NCI-H524 treated with DMSO at 0.1 percent for 48 hours (cell line): Measurements from ENCODE around the gene GPR15LG.

Experiments used
- DNase-seq: peaks from one replicate; lab custom pipeline; 2025; lab: John Stamatoyannopoulos, UW

Gene GPR15LG

DNA sequence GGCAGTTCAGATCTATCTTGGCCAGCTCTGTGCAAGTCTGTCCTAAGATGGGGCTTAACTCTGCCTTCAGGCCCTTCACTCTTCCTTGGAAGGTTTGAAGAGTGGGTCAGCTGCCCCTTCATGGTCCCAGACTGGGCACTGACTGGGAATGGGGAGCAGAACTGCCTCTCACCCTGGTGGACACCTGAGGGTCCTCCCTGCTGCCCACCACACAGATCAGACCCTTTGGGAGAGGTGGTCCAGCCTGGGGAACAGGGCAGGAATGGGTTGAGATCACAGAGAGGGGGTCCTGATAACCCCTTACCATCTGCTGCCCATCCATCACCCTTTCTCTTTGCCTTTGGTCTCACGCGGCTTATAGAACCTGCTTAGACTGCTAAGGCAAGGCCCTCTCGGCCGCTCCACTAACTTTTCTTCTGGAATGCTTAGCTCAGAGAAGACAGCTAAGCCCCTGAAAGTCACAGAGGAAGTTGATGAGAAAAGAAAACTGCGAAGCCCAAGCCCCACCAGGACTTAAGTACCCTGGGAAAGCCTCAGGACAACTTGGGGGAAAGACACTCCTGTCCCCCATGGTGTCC, 20.3 kb downstream of the GPR15LG start:
- no peak for DNase-seq

- no peak for DNase-seq
These were observed 20.9 kb downstream of the GPR15LG start, which contains the start of gene CDHR1 for GRCh38 chr10:84194424-84195043. Gene CDHR1, plus strand, starts transcription at chr10:84194537. Its CDS starts 224 bp downstream, at chr10:84194761.

DNA sequence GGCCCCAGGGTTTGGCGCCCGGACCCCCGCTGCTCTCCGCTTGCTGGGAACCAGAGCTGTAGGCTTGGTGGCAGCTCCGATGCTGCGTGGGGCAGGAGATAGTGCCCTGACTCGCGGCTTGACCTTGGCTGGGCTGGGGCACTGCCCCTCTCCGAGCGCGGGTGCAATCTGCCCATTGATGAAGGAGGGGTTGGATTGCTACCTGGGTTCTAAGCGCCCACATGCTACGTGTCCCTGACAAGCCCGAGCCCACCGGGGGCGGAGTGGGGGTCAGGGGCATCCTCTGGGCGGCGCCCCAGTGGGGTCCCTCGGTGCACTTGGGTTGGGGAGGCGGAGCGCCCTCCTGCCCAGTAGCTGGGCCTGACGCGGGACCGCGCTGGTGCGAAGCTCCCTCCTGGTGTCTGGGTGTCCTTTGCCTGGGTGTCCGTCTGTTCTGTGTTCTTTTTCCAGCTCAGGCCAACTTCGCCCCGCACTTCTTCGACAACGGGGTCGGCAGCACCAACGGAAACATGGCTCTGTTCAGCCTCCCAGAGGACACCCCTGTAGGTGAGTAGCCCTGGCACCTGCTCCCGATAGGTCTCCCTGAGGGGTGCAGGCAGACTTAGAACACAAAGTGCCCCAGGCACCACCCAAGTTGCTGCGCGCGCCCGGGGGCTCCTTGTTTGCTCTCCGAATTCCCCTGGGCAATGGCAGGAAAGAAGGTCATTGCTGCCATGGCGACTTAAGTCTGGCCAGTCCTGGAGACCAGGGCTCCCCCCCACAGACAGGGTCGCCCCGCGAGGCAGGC, 21.6 kb downstream of the GPR15LG start:
- no peak for DNase-seq

DNA sequence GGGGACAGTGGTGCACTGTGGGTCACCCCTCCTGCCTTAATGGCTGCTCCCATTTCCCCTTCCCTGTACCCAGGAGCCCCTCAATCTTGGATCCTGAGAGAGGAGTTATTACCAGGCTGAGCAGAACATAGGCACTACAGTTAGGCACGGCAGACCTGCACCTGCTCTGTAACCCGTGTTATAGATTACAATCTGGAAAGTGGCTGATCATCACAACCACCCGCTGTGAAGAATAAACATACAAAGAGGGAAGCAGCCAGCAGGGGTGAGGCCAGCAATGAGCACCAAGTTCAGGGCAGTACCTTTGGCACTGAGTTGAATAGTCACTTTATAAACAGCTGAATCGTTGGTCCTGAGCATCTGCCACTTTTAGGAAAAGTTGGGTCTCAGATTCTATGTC, 22.5 kb downstream of the GPR15LG start:
- no peak for DNase-seq

GRCh38 chr10:84196941-84197340, 23.3 kb downstream of the GPR15LG start:
- no peak for DNase-seq

- no peak for DNase-seq
These were observed 24.0 kb downstream of the GPR15LG start for GRCh38 chr10:84197643-84198042.

DNA sequence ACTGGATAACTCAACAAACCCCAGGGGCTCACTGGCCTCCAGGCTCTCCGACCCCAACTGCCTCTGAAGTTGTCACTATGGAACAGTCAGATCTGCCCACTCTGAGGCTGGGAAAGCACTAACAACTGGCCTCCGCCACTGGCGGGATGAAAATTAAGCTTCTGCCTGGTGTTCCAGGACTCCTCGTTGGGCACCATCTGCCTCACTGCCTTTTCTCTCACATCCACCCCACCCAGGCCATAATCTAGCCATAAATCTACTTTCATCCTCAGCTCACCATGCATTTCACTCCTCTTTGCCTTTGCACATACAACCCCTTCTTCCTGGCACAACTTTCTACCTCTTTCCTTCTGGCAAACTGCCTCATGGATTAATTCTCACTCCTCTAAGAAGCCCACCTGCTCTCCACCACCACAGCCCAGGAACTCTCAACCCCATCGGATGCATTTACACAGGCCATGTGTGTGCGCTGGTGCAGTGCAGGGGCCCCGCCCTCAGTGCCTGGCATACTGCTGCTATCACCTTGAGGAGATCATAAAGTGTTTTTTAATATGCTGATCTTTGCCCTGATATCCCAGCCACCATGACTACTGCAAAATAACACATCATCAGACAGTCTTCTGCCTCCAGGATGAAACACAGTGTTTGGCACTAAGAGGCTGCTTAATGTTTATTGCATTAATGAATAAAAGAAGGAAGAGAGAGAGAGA, 24.8 kb downstream of the GPR15LG start:
- DNase-seq = no peak

DNA sequence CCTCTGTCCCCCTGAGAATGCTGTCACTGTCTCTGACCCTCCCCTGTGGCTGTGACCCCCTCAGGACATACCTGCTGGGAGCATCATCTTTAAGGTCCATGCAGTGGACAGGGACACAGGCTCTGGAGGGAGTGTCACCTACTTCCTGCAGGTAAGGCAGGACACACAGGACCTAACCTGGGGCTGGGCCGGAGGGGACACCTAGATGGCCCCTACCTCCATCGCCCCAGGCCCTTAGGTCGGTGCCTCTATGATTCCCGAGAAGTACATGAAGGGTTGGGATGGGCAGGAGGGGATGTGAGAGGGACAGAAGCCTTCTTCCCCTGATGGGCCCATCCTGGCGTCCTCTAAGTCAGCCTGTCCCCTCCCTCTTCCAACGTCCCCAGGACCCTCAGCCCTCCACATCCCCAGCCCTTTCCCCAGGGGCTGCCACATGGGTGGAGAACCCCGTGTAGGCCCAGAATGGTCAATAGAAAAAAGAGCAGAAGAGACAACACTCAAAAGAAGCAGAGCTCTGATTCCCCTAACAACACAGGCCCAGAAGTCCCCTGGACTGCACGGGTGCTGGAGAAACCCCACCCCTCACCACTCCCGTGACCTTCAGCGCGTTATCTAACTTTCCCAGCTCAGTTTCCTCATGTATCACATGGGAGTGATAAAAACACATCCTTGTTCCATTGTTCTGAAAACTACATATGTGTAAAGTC, 27.1 kb downstream of the GPR15LG start:
- DNase-seq = no peak

DNA sequence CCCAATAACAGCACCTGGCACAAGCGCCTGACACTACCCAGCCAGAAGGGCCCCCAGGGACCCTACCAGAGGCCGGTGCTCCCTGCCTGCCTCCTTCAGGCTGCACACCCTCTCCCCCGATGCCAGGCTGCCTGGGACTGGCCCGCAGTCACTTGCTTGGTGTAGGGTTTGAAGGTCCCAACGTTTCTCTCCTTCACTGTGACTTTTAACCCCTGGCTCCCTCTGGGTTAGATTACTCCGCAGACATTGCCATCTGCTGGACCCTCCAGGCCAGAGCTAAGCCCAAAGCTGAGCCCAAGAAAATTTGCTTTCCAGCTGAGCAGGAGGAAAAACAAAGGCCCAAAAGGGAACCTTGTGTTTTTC, 27.6 kb downstream of the GPR15LG start:
- DNase-seq = no peak

DNA sequence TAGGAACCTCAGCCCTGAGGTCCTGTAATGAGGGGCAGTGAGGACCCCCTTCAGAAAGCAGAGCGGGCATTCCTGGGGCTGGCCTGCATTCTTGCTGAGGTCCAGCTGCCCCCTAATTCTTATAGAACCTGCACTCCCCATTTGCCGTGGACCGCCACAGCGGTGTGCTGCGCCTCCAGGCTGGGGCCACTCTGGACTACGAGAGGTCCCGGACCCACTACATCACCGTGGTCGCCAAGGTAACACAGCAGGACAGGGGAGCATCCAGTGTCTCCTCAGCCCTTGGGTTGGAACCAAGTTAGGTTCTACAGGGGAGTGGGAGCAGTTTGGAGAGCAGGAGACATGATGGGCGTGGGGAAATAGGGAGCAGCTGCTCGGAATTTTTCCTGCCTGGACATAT, 28.1 kb downstream of the GPR15LG start:
- DNase-seq = no peak

GRCh38 chr10:84202349-84202748, 28.7 kb downstream of the GPR15LG start:
- no peak for DNase-seq

DNA sequence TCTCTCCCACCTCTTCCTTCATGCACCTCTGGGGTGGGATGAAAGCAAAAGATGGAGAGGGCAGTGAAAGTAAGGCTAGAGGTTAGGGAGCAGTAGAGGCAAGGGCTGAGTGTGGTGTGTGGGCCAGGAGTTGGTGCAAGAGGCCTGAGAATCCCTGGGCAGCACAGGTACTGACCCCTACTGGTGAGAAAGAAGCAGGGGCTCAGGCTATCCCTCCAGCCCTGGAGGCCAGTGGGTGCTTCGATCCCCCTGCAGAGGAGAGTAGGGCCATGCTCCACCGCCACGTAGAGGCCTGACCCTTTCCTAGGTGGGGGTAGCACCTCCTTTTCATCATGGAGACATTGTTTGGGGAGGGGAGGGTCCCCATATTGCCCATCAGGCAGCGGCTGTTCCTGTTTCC, 30.5 kb downstream of the GPR15LG start:
- DNase-seq = no peak

DNA sequence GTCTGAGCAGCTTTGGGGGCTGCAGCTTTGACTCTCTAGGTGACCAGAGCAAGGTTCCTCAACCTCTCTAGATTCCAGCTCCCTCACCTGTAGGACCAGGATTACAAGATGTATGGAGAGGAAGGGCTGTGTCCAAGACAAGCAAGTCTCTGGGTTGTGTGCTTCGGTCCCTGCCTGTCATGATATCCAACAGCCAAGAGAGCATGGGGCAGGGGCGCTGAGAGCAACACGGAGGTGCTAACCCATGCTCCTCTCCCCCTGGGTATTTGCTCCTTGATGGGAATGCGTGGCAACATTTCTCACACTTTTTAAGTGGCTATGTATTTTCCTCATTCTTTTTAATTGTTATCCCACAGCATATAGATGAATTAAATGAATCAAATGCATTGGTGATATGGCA, 31.0 kb downstream of the GPR15LG start:
- DNase-seq = no peak

- no peak for DNase-seq
These were observed 31.6 kb downstream of the GPR15LG start for GRCh38 chr10:84205049-84205852.

DNA sequence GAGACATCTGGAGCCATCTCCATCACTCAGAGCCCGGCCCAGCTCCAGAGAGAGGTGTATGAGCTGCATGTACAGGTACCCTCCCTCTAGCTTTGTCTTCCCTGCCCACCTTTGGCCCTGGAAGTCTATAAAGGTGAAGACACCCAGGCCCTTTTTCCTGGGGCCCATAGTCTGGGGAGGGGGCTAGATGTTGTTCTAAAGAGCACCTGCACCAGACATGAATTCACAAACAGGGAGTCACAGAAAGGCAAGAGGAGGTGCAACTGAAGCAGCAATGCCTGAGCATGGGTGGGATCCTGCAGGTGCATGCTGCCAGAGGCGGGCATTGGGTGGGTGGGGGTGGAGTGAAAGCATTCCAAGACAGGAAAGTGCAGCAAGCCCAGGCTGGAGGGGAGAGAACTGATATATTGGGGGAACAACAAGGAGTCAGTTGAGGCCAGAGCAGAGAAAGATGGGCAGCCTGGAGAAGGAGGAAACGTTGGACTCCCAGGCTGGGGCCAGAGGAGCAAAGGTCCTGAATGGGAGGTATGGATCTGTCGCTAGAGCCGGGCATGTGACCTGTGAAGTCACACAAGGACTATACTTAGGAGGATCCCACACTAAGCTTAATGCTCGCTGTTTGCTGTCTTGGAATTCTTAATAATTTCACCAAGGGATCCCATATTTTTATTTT, 32.4 kb downstream of the GPR15LG start:
- no peak for DNase-seq

- DNase-seq = no peak
These were observed 34.4 kb downstream of the GPR15LG start for GRCh38 chr10:84208023-84208422.

DNA sequence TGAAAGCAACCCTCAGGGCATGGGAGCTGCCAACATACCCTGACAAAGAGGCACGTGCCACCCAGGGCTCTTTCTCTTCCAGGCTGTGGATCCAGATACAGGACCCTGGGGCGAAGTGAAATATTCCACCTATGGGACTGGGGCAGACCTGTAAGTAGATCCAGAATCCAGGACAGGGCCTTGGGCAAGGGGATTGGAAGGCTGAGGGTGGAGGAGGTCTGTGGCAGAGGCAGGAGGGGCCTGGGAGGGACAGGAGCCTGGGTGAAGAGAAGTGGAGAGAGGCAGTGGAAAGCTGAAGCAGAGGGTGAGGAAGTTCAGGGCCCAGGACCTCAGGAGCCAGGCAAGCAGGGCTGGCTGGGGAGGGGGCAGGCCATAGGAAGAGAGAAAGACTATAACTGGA, 38.0 kb downstream of the GPR15LG start:
- no peak for DNase-seq

DNA sequence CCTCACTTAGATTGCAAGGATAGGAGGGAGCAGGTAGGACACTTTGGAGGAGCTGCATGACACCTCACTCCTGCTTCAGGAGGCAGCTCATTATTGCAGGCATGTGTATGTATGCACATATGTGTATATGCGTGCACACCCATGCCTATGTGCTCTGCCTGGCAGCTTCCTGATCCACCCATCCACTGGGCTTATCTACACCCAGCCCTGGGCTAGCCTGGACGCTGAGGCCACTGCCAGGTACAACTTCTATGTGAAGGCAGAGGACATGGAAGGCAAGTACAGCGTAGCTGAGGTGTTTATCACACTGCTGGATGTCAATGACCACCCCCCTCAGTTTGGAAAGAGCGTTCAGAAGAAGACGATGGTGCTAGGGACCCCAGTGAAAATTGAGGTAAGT, 38.4 kb downstream of the GPR15LG start:
- no peak for DNase-seq

DNA sequence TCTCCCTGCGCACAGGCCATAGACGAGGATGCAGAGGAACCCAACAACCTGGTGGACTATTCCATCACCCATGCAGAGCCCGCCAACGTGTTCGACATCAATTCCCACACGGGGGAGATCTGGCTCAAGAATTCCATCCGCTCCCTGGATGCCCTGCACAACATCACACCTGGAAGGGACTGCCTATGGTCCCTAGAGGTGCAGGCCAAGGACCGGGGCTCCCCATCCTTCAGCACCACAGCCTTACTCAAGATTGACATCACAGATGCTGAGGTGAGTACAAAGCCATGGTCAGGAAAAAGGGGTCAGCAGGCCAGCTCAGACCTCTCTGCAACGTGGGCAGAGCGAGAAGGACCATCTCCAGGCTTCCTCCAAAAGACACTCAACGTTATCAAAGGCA, 39.5 kb downstream of the GPR15LG start:
- DNase-seq = no peak

DNA sequence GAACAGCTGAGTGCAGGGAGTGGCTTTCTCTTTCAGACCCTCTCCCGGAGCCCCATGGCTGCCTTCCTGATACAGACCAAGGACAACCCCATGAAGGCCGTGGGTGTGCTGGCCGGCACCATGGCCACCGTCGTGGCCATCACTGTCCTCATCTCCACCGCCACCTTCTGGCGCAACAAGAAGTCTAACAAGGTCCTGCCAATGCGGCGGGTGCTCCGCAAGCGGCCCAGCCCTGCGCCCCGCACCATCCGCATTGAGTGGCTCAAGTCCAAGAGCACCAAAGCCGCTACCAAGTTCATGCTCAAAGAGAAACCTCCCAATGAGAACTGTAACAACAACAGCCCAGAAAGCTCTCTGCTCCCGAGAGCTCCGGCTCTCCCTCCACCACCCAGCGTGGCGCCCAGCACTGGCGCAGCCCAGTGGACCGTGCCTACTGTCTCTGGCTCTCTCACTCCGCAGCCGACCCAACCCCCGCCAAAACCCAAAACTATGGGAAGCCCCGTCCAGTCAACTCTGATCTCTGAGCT, 40.5 kb downstream of the GPR15LG start:
- no peak for DNase-seq
